SK-N-MC (cell line): ENCODE results near the gene HEG1.

Experiments
- DNase-seq: peaks from one replicate; pipeline ENCODE4 v3.0.0-alpha.2; 2011; ENCODE audit warnings: low read depth, low spot score
- H3K27ac ChIP-seq: fragments of 200-600 bp; sonication (generic); 2 replicates; pipeline ENCODE4 v1.5.1; 2016; ENCODE audit warnings: mixed run types
- H3K36me3 ChIP-seq: fragments of 200-600 bp; sonication (generic); 2 replicates; pipeline ENCODE4 v1.6.1; 2017; ENCODE audit warnings: antibody characterized with exemption, low read length, mixed read lengths; ENCODE audit not compliant: insufficient read depth
- H3K4me3 ChIP-seq: fragments of 200-600 bp; sonication (generic); 2 replicates; pipeline ENCODE4 v1.5.1; 2016
- H3K9ac ChIP-seq: fragments of 200-600 bp; sonication (generic); 2 replicates; pipeline ENCODE4 v1.8.0; 2017; ENCODE audit warnings: mixed run types, mixed read lengths; ENCODE audit not compliant: insufficient read length
- H3K9me3 ChIP-seq: fragments of 200-600 bp; sonication (generic); 2 replicates; pipeline ENCODE4 v1.6.1; 2017; ENCODE audit warnings: low read depth, mild to moderate bottlenecking, antibody characterized with exemption, low read length, moderate library complexity, mixed read lengths
- EZH2 ChIP-seq: fragments of 200-600 bp; sonication (generic); IDR thresholded peaks from one replicate; pipeline ENCODE4 v1.6.1; 2017; ENCODE audit warnings: antibody characterized with exemption
- FOXP2 ChIP-seq: optimal IDR thresholded peaks from 2 replicates; pipeline ENCODE3; 2011; ENCODE audit warnings: mild to moderate bottlenecking, moderate library complexity; ENCODE audit not compliant: insufficient read depth; ENCODE audit errors: extremely low read length, control extremely low read depth
- POLR2AphosphoS5 ChIP-seq: IDR thresholded peaks from 2 replicates; pipeline ENCODE4 v1.6.1; 2012; ENCODE audit warnings: mild to moderate bottlenecking, low read depth, low read length, borderline replicate concordance

Gene HEG1

DNA sequence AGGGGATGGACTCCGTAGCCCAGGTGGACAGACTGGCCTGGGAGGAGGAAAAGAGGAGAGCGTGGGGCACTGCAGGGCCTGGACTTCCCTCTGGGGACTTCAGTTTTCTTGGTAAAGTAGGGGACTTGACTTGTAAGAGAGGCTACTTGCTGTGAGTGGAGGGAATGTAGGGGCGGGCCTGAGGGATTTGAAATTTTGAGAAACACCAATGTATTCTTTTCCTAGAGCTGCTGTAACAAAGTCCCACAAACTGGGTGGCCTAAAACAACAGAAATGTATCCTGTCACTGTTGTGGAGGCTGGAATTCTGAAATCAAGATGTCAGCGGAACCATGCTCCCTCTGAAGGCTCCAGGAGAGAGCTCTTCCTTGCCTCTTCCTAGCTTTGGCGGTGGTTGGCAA, 5.8 kb upstream of the HEG1 start:
- Histone ChIP-seq H3K36me3 (no peaks in the 10 kb centered on the region), H3K9ac (no peak overlapping the region), H3K4me3 (no peak overlapping the region), H3K27ac (no peak overlapping the region), H3K9me3 (no peaks in the 10 kb centered on the region)
- no peak for DNase-seq
- no peak for TF ChIP-seq EZH2
- no peak for TF ChIP-seq FOXP2
- no peak for TF ChIP-seq POLR2AphosphoS5

DNA sequence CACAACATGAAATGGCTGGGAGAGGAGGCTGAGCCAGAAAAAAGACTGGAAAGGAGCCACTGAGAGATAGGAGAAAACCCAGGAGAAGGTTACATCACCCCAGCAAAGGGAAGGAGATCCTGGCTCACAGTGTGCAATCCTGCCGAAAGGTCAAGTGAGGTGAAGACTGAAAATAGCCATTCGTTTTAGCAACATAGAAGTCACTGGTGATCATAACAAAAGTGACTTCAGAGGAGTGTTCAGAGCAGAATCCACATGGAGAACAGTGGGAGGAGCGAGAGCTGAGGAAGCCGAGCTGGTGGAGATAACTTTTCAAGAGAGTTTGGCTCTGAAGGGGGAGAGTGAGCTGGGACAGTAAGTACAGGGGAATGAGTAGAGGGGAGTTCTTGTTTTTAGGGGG, 5.4 kb upstream of the HEG1 start:
- Histone ChIP-seq H3K36me3 (no peaks in the 10 kb centered on the region), H3K9ac (no peak overlapping the region), H3K27ac (no peak overlapping the region), H3K4me3 (no peak overlapping the region), H3K9me3 (no peaks in the 10 kb centered on the region)
- no peak for TF ChIP-seq POLR2AphosphoS5
- TF ChIP-seq FOXP2, result no peak
- no peak for TF ChIP-seq EZH2
- no peak for DNase-seq

DNA sequence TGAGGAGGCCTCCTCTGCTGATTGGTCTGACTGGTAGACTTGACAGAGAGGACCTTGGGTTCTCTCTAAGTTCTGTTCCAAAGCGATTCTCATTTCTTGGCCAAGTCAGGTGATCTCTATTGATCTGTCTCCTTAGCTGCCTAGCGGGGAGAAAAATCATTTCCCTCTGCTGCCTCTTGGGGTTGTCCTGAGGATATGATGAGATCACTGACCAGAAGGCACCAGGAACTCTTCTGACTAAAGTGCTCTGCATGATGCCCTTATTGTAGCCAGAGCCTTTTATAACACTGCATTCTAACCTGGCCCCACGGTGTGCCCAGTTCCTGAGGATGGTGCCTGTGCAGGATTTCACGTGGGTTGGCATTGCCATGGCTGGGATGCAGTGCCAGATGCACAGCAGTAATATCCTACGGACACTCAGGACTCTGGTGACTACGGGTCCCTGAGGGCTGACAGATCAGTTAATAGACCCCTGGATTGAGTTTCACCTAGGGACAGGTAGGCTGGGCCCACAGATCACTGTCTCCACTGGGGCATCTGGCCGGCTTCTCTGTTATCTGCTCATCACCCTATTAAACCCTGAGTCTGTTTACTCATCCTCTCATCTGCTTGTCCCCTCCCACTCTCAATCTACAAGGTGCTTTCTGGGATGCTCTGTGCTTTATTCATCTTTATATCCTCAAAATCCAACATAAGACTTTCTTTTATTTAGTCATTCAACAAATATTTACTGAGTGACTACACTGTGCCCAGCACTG, 3.9 kb upstream of the HEG1 start:
- Histone ChIP-seq H3K27ac (no peak overlapping the region), H3K9ac (no peak overlapping the region), H3K4me3 (no peak overlapping the region), H3K36me3 (no peaks in the 10 kb centered on the region), H3K9me3 (no peaks in the 10 kb centered on the region)
- TF ChIP-seq FOXP2 (no peak), POLR2AphosphoS5 (no peak)
- no peak for DNase-seq

DNA sequence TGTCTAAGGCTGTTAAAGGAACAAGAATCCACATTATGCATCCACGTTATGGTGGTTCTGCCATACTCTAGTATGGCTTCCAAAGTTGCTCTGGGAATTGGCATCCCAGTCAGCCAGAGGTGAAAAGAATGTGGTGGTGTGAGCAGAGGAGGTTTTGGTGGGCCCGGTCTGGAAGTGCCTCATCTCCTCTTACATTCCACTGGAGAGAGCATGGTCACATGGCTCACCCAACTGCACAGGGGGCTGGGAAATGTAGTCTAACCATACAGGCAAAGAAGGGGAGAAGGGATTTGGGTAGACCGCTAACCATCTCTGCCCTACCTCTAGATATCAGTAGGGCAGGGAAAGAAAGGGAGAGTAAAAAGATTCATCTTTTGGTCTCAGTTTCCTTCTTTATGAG, 3.2 kb upstream of the HEG1 start:
- no peak for DNase-seq
- TF ChIP-seq FOXP2, result no peak
- no peak for TF ChIP-seq POLR2AphosphoS5
- TF ChIP-seq EZH2, result no peak
- Histone ChIP-seq H3K4me3 (no peak overlapping the region), H3K9me3 (no peaks in the 10 kb centered on the region), H3K36me3 (no peaks in the 10 kb centered on the region), H3K9ac (no peak overlapping the region), H3K27ac (no peak overlapping the region)

DNA sequence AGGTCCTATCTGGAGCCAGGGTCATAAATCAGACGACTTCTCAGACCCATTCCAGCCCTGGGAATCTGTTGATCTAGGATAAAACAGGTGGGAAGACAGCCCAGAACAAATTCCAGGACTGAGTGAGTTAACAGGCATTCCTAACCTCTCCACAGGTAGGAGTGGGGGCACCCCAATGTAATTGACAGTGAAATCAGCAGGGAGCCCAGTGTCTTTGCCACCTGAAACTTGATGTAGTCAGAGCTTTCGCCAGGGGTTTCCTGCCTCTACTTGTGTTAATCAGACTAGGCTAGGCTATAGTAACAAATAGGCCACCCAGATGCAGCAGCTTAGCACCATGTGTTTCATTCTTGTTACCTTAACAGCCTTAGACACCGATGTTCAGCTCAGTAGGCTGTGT, 2.7 kb upstream of the HEG1 start:
- DNase-seq, result no peak
- Histone ChIP-seq H3K4me3 (no peak overlapping the region), H3K9ac (no peak overlapping the region), H3K27ac (no peak overlapping the region), H3K9me3 (no peaks in the 10 kb centered on the region), H3K36me3 (no peaks in the 10 kb centered on the region)
- TF ChIP-seq POLR2AphosphoS5, result no peak

DNA sequence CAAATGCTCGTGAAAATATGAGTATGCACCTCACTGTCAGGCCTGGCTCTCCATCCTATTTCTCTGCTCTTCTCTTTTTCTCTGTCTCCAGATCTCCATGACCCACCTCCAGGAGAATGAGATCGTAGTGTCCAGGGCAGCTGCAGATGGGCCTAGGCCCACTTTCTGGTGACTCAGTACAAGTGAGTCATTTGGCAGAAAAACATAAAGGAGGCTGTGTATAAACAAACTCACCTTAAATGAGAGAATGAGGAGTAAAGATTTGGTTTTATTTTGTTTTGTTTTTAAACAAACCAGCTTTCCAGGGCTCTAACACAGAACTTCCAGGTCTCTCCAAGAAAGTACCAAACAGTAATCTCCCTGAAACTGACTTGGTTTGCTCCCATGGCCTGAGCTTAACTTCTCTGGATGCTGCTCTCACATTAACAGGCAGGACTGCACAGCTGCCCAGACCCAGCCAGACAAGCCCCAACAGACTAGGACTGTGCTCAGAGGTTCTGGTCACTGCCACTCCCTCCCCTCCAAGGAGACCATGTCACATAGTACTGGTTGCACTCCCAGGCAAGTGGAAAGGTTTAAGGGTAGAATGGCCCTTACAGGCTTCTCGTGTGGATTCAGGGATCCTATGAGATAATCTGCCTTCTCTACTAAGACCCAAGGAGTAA, 1.5 kb upstream of the HEG1 start:
- no peak for DNase-seq
- Histone ChIP-seq H3K4me3 (no peak overlapping the region), H3K9me3 (no peaks in the 10 kb centered on the region), H3K27ac (no peak overlapping the region), H3K36me3 (no peaks in the 10 kb centered on the region), H3K9ac (no peak overlapping the region)
- TF ChIP-seq FOXP2 (no peak), POLR2AphosphoS5 (no peak), EZH2 (no peak)

DNA sequence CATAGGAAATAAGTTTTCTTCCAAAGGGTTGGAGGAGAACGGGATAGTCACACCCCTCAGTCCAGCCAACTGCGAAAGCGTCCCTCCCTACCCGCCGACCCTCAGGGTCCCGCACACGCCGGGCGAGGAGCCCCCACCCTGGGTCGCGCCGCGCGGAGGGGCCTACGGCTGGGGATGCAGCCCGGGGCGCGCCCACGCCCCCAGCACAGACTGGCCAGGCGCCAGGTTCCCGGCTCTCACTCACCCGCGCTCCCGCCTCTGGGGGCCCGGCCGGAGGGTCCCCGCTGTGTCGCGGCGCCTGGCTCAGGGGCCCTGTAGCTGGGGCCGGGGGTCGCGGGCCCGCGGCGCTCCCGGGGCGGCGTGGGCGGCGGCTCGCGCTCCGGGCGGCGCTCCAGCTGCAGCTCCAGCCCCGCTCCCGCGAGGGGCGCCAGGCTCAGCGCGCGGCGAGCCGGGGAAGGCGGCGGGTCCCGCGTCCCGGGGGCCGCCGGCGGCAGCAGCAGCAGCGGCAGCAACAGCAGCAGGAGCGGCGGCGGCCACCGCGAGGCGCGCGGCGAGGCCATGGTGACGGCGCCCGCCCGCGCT, 375 bp downstream of the HEG1 start:
- Histone ChIP-seq H3K27ac (no peak overlapping the region), H3K36me3 (no peaks in the 10 kb centered on the region), H3K9me3 (no peaks in the 10 kb centered on the region), H3K9ac (peak overlapping the region; percentile 51), H3K4me3 (peak overlapping the region; percentile 80)
- TF ChIP-seq EZH2 (no peak), FOXP2 (no peak), POLR2AphosphoS5 (no peak)
- no peak for DNase-seq

DNA sequence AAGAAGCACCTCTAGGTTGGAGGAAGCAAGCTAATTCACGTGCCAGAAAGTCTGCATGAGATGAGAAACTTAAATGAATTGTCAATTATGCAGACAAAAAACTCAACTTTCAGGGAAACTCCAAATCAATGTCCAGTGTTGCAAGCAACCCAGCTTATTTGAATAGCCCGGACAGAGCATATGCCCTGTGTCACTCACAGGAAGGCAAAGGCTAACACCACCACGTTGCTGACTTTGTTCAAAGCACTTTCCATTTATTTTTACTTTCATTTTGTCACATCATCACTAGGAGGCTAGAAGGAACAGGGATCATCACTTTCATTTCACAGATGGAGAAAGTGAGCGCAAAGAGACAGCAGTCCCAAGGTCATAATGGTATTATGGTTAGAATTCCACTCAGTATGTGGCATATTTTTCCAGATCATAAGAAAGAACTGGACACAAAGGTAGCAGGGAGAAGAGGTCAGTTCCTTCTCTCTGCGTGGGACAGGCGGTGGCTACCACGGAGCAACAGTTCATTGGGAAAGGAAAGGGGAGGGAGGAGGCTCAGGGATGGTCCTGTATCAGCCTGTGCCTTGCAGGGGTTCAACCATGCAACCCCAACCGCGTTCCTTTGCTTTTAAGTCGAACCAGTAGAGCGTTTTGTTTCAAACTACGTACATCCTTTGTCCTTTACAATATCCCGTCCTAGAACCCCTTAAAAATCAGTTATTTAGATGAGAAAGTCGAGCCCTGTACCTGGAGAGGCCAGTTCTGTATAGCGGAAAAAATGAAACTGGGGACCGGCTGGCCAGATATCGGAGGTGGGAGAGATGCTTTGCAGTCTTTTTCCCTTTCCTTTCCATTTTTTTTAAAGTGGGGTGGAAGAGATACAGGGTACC, 1.1 kb downstream of the HEG1 start:
- no peak overlapping the region for H3K27ac ChIP-seq
- peak overlapping the region; percentile 80 for H3K4me3 ChIP-seq
- no peaks in the 10 kb centered on the region for H3K9me3 ChIP-seq
- H3K36me3 ChIP-seq, result no peaks in the 10 kb centered on the region
- TF ChIP-seq EZH2 (no peak), FOXP2 (no peak), POLR2AphosphoS5 (no peak)
- no peak for DNase-seq
- H3K9ac ChIP-seq, result peak overlapping the region; percentile 51
